ENCODE results near the gene MIPOL1.

DNA sequence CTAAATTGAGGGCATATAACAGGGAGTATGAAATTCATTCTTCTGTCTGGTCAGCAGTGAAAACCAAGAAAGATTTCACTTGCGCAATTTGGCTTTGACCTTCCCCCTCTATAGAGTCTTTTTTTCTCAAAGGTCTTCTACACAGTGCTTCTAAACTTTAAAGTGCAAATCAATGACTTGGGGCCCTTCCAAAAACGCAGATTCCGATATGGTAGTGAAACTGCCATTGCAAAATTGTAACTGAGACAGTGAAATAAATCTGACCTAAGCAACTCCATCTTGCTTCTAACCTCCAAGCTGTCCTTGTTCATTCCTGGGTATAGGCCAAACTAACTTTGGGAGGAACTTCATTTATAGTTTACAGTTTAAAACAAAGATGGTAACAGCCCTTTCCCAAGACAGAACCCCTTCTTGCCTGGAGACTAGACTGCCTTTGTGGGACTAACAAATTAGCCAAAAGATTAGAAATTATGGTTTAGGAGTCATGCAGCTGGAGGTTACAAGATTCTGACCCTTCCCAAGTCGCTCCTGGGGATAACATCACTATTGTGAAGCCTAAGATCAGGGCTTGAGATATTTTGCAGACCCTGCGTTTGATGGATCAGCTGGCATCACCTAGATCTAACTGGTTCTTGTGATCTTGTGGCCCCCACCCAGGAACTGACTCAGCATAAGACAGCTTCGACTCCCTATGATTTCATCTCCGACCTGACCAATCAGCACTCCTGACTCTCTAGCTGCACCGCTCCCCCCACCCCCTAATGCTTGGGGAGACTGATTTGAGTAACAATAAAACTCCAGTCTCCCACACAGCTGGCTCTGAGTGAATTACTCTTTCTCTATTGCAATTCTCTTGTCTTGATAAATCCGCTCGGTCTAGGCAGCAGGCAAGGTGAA, 30.3 kb upstream of the MIPOL1 start:
- TF ChIP-seq, protein P1, sequence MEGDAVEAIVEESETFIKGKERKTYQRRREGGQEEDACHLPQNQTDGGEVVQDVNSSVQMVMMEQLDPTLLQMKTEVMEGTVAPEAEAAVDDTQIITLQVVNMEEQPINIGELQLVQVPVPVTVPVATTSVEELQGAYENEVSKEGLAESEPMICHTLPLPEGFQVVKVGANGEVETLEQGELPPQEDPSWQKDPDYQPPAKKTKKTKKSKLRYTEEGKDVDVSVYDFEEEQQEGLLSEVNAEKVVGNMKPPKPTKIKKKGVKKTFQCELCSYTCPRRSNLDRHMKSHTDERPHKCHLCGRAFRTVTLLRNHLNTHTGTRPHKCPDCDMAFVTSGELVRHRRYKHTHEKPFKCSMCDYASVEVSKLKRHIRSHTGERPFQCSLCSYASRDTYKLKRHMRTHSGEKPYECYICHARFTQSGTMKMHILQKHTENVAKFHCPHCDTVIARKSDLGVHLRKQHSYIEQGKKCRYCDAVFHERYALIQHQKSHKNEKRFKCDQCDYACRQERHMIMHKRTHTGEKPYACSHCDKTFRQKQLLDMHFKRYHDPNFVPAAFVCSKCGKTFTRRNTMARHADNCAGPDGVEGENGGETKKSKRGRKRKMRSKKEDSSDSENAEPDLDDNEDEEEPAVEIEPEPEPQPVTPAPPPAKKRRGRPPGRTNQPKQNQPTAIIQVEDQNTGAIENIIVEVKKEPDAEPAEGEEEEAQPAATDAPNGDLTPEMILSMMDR (IDR thresholded peaks at IDR 0.05): no peak
- no peak for TF ChIP-seq POLR2A (IDR thresholded peaks at IDR 0.05)
